Measurements from ENCODE around the gene PFKFB2.

GRCh38 chr1:207036865-207037264 lies 16.2 kb upstream of the PFKFB2 start:
- TF ChIP-seq RAD21 (IDR thresholded peaks at IDR 0.05), result no peak
- TF ChIP-seq REST (IDR thresholded peaks at IDR 0.05), result no peak
- TF ChIP-seq CTCF (IDR thresholded peaks at IDR 0.05; ENCODE audit: low read depth, low read length, missing input control), result no peak
- TF ChIP-seq TAF1 (conservative IDR thresholded peaks at IDR 0.05), result no peak
- TF ChIP-seq GABPA (IDR thresholded peaks at IDR 0.05 in 1 of 2, conservative IDR thresholded peaks at IDR 0.05 in 1 of 2), result no peak
- no peak for TF ChIP-seq MAX (IDR thresholded peaks at IDR 0.05)
- TF ChIP-seq, protein P1, sequence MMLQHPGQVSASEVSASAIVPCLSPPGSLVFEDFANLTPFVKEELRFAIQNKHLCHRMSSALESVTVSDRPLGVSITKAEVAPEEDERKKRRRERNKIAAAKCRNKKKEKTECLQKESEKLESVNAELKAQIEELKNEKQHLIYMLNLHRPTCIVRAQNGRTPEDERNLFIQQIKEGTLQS (IDR thresholded peaks at IDR 0.05), result no peak
- no peak for TF ChIP-seq JUND (IDR thresholded peaks at IDR 0.05)
- no peak for TF ChIP-seq EGR1 (IDR thresholded peaks at IDR 0.05; ENCODE audit: low read depth in 2 of 2)
